HepG2 (cell line): Measurements from ENCODE around the gene MIGA2. TPM values are rescaled to one million over a fixed set of nuclear protein-coding genes. Genes with fewer than 3 reads are reported as not detected.

Source experiments
- ATAC-seq: fragments of 200-7000 bp; cut with Tn5 transposase; 3 replicates; pipeline ENCODE4 v1.9.1; 2020; ENCODE audit warnings: mild to moderate bottlenecking, moderate library complexity
- BruUV-seq: library from RNA; stranded (reverse); fragments of 400-500 nt; replicated peaks from 2 replicates; lab custom pipeline; 2021; lab: Mats Ljungman, UMichigan
- CTCF ChIA-PET: fragments of 300-600 bp; formaldehyde crosslinking; extraction: SDS; loops from one replicate; lab custom pipeline; 2021; ENCODE audit warnings: low total read pairs, inconsistent platforms, low intra/inter-chr PET ratio; lab: Yijun Ruan, JAX
- POLR2A ChIA-PET: fragments of 350-600 bp; sonication (Branson Sonifier 250); formaldehyde crosslinking; loops from one replicate; lab custom pipeline; 2020; ENCODE audit warnings: antibody characterized with exemption, inconsistent platforms; lab: Yijun Ruan, JAX
- DNase-seq: peaks from one replicate; pipeline ENCODE4 v3.0.0-alpha.2; 2015; ENCODE audit warnings: low spot score
- FAIRE-seq: peaks from 3 replicates; lab custom pipeline; 2011; peaks lifted over from hg19 to GRCh38; lab: Jason Lieb, UNC
- H2AFZ ChIP-seq: one replicate; pipeline ENCODE4 v1.6.1; 2011; ENCODE audit warnings: low read length, inconsistent platforms
- H3K27ac ChIP-seq: fragments of 300-600 bp; 3 replicates; pipeline ENCODE4 v1.8.0; 2011; ENCODE audit warnings: mixed run types, mild to moderate bottlenecking, mixed read lengths, low read length, inconsistent platforms; ENCODE audit not compliant: insufficient read depth; ENCODE audit errors: extremely low read length
- H3K27me3 ChIP-seq, 2 experiments: fragments of 200-600 bp in 1 of 2; 2 replicates in 1 of 2; 3 replicates in 1 of 2; pipeline versions ENCODE4 v1.6.0 to v1.8.0; 2011; ENCODE audit warnings: low read length in 2 of 2, mild to moderate bottlenecking in 2 of 2, moderate library complexity in 2 of 2, inconsistent platforms in 1 of 2; ENCODE audit not compliant: insufficient read depth in 2 of 2, control insufficient read depth in 1 of 2
- H3K36me3 ChIP-seq, 2 experiments: fragments of 200-600 bp in 1 of 2; replicated peaks in 1 of 2; 2 replicates in 1 of 2; 3 replicates in 1 of 2; pipeline versions ENCODE4 v1.5.1 to v1.8.0; 2011; ENCODE audit warnings: low read length in 2 of 2, inconsistent platforms in 1 of 2; ENCODE audit not compliant: insufficient read depth in 2 of 2, control insufficient read depth in 1 of 2
- H3K4me1 ChIP-seq: 2 replicates; pipeline ENCODE4 v1.5.1; 2012; ENCODE audit warnings: low read length, inconsistent platforms; ENCODE audit not compliant: insufficient read depth
- H3K4me2 ChIP-seq: 2 replicates; pipeline ENCODE4 v1.6.0; 2011; ENCODE audit warnings: low read depth, low read length, inconsistent platforms
- H3K4me3 ChIP-seq, 3 experiments: fragments of 200-600 bp in 1 of 3; sonication (generic), shearing (Covaris generic) in 1 of 3; replicated peaks in 1 of 3; 2 replicates each; pipeline ENCODE4 v1.5.1; 2011 to 2016; ENCODE audit warnings: low read length in 3 of 3, inconsistent platforms in 2 of 3, low read depth in 2 of 3, mild to moderate bottlenecking in 2 of 3, control low read depth in 1 of 3, mixed read lengths in 1 of 3; ENCODE audit not compliant: insufficient read depth in 1 of 3
- H3K79me2 ChIP-seq: one replicate; pipeline ENCODE4 v1.6.1; 2011; ENCODE audit warnings: low read length, inconsistent platforms; ENCODE audit not compliant: insufficient read depth
- H3K9ac ChIP-seq: 2 replicates; pipeline ENCODE4 v1.6.0; 2011; ENCODE audit warnings: mild to moderate bottlenecking, low read depth, low read length, inconsistent platforms; ENCODE audit not compliant: insufficient read depth
- H3K9me3 ChIP-seq: 2 replicates; pipeline ENCODE4 v1.5.1; 2012; ENCODE audit warnings: mild to moderate bottlenecking, low read length
- H4K20me1 ChIP-seq: 2 replicates; pipeline ENCODE4 v1.6.0; 2011; ENCODE audit warnings: inconsistent platforms, mild to moderate bottlenecking, low read length, moderate library complexity; ENCODE audit not compliant: insufficient read depth
- CSRNP2 ChIP-seq: sonication (generic); formaldehyde crosslinking; conservative IDR thresholded peaks from 2 replicates; pipeline ENCODE4 v1.8.0; 2022; ENCODE audit warnings: low read depth, missing genetic modification reagents
- KAT2B ChIP-seq: fragments of 150-350 bp; IDR thresholded peaks from 2 replicates; pipeline ENCODE4 v1.6.1; 2014; ENCODE audit warnings: low read depth, low read length, borderline replicate concordance
- ZNF878 ChIP-seq: sonication (generic); formaldehyde crosslinking; IDR thresholded peaks from 2 replicates; pipeline ENCODE4 v1.8.1; 2023; ENCODE audit warnings: mild to moderate bottlenecking, missing genetic modification reagents, moderate library complexity
- WGBS: methylation state at CpG from one replicate; pipeline ENCODE4 v1.1.6; 2017; ENCODE audit warnings: low lambda C conversion rate; 5-methylcytosine and 5-hydroxymethylcytosine counted together
- in situ Hi-C: cut with HindIII; loops from 2 replicates; pipeline ENCODE4 v1.10.0; 2017; ENCODE audit warnings: low pct_unique_long_range_greater_than_20kb; ENCODE audit not compliant: extremely low pct_ligation_motif_present
- intact Hi-C: fragments of 100-400 bp; cut with micrococcal nuclease; formaldehyde crosslinking; loops from one replicate; pipeline ENCODE4 v1.10.0; 2022; ENCODE audit not compliant: unreplicated experiment
- polyA plus RNA-seq, 8 experiments: library from polyadenylated mRNA; depleted of rRNA in 3 of 8; stranded (reverse) in 7 of 8; unstranded in 1 of 8; fragments of >200 nt; fragmentation: Illumina TruSeq in 4 of 8; extraction: Trizol in 4 of 8; gene quantifications; 2 replicates each; pipeline versions ENCODE4 v1.2.1 to v1.2.3, GENCODE V29; 2011 to 2016; ENCODE audit warnings: low read depth in 4 of 8, missing spikeins in 1 of 8, mixed read lengths in 1 of 8; ENCODE audit not compliant: insufficient read depth in 1 of 8
- total RNA-seq, 5 experiments: library from RNA; depleted of rRNA; stranded (reverse); fragments of >200 nt; fragmentation: Illumina TruSeq; extraction: Trizol; gene quantifications; 2 replicates each; pipeline ENCODE4 v1.2.3, GENCODE V29; 2016; ENCODE audit warnings: low read depth in 1 of 5
- TF ChIP-seq, protein P1 (sequence below): sonication (generic); formaldehyde crosslinking; IDR thresholded peaks from 2 replicates; pipeline ENCODE4 v1.8.1; 2023; ENCODE audit warnings: mild to moderate bottlenecking, missing genetic modification reagents
- TF ChIP-seq, protein P2 (sequence below): sonication (generic); formaldehyde crosslinking; IDR thresholded peaks from 2 replicates; pipeline ENCODE4 v1.4.0; 2020; ENCODE audit warnings: missing genetic modification reagents, mild to moderate bottlenecking, borderline replicate concordance

The MIGA2 gene
- total and polyA plus RNA-seq, 2 of the 13 experiments (the other 11 are each of a cell fraction or from before 2014, with no cell fraction given) = 10.8 to 17.1 TPM

- TF ChIP-seq ZNF878 = no peak
- TF ChIP-seq, all 625 proteins: peak for 0
Measured at GRCh38 chr9:129030191-129030590, 6.2 kb upstream of the MIGA2 start (continued).

DNA sequence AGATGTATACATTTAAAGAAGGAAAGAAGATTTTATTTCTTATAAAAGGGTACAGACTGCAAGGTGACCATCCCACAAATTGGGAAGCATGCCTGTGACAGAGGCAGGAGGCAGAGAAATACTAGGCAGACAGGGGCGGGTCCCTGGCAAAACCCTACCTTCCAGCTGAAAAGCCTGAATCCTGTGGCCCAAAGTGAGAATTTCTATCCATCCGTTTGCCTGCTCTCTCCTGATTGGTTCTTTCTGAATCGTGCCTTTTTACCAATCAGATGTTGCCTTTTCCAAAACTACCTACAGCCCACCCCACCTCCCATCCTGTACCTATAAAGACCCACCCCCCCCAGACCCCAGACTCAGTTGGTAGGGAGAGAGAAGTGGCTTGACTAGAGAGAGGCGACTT, 4.9 kb upstream of the MIGA2 start:
- no peak for FAIRE-seq
- ATAC-seq = no peak
- ChIA-PET CTCF (no interaction called here), POLR2A (no interaction called here)
- TF ChIP-seq CSRNP2 (CRISPR knock-in tag) (no peak), KAT2B (no peak)
- TF ChIP-seq, protein P1, sequence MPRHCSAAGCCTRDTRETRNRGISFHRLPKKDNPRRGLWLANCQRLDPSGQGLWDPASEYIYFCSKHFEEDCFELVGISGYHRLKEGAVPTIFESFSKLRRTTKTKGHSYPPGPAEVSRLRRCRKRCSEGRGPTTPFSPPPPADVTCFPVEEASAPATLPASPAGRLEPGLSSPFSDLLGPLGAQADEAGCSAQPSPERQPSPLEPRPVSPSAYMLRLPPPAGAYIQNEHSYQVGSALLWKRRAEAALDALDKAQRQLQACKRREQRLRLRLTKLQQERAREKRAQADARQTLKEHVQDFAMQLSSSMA (CRISPR knock-in tag) = no peak
- TF ChIP-seq, protein P2, sequence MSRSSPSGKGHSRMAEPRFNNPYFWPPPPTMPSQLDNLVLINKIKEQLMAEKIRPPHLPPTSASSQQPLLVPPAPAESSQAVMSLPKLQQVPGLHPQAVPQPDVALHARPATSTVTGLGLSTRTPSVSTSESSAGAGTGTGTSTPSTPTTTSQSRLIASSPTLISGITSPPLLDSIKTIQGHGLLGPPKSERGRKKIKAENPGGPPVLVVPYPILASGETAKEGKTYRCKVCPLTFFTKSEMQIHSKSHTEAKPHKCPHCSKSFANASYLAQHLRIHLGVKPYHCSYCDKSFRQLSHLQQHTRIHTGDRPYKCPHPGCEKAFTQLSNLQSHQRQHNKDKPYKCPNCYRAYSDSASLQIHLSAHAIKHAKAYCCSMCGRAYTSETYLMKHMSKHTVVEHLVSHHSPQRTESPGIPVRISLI (CRISPR knock-in tag) = no peak
- H3K27ac ChIP-seq = no peak overlapping the region
- no peaks in the 10 kb centered on the region for H3K36me3 ChIP-seq
- peaks cover 5% of the 10 kb centered on the region; the same call in 1 of the 2 replicates for H4K20me1 ChIP-seq
- no peak overlapping the region for H3K9ac ChIP-seq
- no peak overlapping the region for H2AFZ ChIP-seq
- H3K4me2 ChIP-seq = no peak overlapping the region
- H3K9me3 ChIP-seq = no peaks in the 10 kb centered on the region
- no TSS peak for BruUV-seq
- peaks cover 10% of the 10 kb centered on the region for H3K79me2 ChIP-seq
- no peak for DNase-seq
- in situ Hi-C loops (no loop called here), intact Hi-C loops (no loop called here)
- 59% methylated on average over 4 of the region's 4 CpGs for WGBS
- no peaks in the 10 kb centered on the region for H3K27me3 ChIP-seq
- no peak overlapping the region for H3K4me3 ChIP-seq
- peaks cover 39% of the 10 kb centered on the region for H3K4me1 ChIP-seq
